HCT116 (cell line): ENCODE measurements around the gene NSMCE1. TPM values are rescaled to one million over a fixed set of nuclear protein-coding genes. Genes with fewer than 3 reads are reported as not detected.

Experiments
- ATAC-seq: fragments of 200-7000 bp; cut with Tn5 transposase; 2 replicates; pipeline ENCODE4 v1.9.1; 2020; ENCODE audit warnings: mild to moderate bottlenecking, moderate library complexity
- BruUV-seq: library from RNA; stranded (reverse); fragments of 400-500 nt; replicated peaks from 2 replicates; lab custom pipeline; 2021; lab: Mats Ljungman, UMichigan
- CTCF ChIA-PET: fragments of 300-600 bp; sonication (Branson Sonifier 250); formaldehyde crosslinking; loops from one replicate; lab custom pipeline; 2021; ENCODE audit warnings: antibody characterized with exemption; lab: Charles Lee
- POLR2A ChIA-PET: fragments of 300-600, 350-600 bp; sonication (Branson Sonifier 250); formaldehyde crosslinking; loops from one replicate; lab custom pipeline; 2021; ENCODE audit warnings: antibody characterized with exemption; lab: Charles Lee
- RAD21 ChIA-PET, 2 experiments: fragments of 300-600 bp; sonication (Branson Sonifier 250); formaldehyde crosslinking; loops; one replicate each; lab custom pipeline; 2023; ENCODE audit warnings: low total read pairs in 2 of 2; ENCODE audit not compliant: uncharacterized antibody in 2 of 2, unreplicated experiment in 2 of 2, low non-redundant PET in 1 of 2; lab: Charles Lee
- DNase-seq: peaks from one replicate; pipeline ENCODE4 v3.0.0-alpha.2; 2010; ENCODE audit warnings: low read depth, low spot score
- H2AFZ ChIP-seq: fragments of 200-600 bp; shearing (Covaris generic), sonication (generic); 2 replicates; pipeline ENCODE4 v1.6.1; 2017; ENCODE audit warnings: low read depth, mixed run types, mixed read lengths, antibody characterized with exemption, low read length; ENCODE audit not compliant: poor library complexity, severe bottlenecking
- H3K27ac ChIP-seq: 2 replicates; pipeline ENCODE4 v1.5.1; 2012; ENCODE audit warnings: low read depth, low read length
- H3K27me3 ChIP-seq: fragments of 200-600 bp; sonication (generic); 2 replicates; pipeline ENCODE4 v1.6.1; 2016; ENCODE audit warnings: mixed run types, low read length, mixed read lengths; ENCODE audit not compliant: insufficient read depth
- H3K36me3 ChIP-seq, 2 experiments: fragments of 200-500 bp in 1 of 2; fragments of 200-600 bp in 1 of 2; sonication (Bioruptor generic) in 1 of 2; sonication (generic) in 1 of 2; 2 replicates each; pipeline versions ENCODE4 v1.5.1 to v1.6.1; 2014 to 2016; ENCODE audit warnings: low read length in 2 of 2, inconsistent platforms in 1 of 2, mixed read lengths in 1 of 2, mixed run types in 1 of 2; ENCODE audit not compliant: insufficient read depth in 2 of 2, control insufficient read depth in 1 of 2
- H3K4me1 ChIP-seq, 2 experiments: fragments of 200-600 bp in 1 of 2; sonication (generic) in 1 of 2; 2 replicates each; pipeline versions ENCODE4 v1.5.1 to v1.6.1; 2012 to 2017; ENCODE audit warnings: low read length in 2 of 2, inconsistent platforms in 1 of 2, mild to moderate bottlenecking in 1 of 2, mixed read lengths in 1 of 2, mixed run types in 1 of 2, moderate library complexity in 1 of 2; ENCODE audit not compliant: insufficient read depth in 2 of 2, control insufficient read depth in 1 of 2
- H3K4me2 ChIP-seq: fragments of 200-600 bp; sonication (generic); 2 replicates; pipeline ENCODE4 v1.6.1; 2017; ENCODE audit warnings: mixed run types, low read length, mixed read lengths
- H3K4me3 ChIP-seq, 2 experiments: fragments of 200-600 bp in 1 of 2; sonication (generic) in 1 of 2; replicated peaks in 1 of 2; 2 replicates each; pipeline ENCODE4 v1.5.1; 2011 to 2016; ENCODE audit warnings: low read length in 2 of 2, control low read depth in 1 of 2, low read depth in 1 of 2, mild to moderate bottlenecking in 1 of 2, mixed read lengths in 1 of 2, mixed run types in 1 of 2
- H3K79me2 ChIP-seq: fragments of 200-600 bp; sonication (generic); 2 replicates; pipeline ENCODE4 v1.6.1; 2017; ENCODE audit warnings: mild to moderate bottlenecking, mixed run types, low read length, moderate library complexity, mixed read lengths; ENCODE audit not compliant: insufficient read depth
- H3K9ac ChIP-seq: fragments of 200-600 bp; sonication (generic); 2 replicates; pipeline ENCODE4 v1.6.1; 2016; ENCODE audit warnings: low read length, mixed read lengths
- H3K9me2 ChIP-seq: fragments of 200-600 bp; sonication (generic), shearing (Covaris generic); 2 replicates; pipeline ENCODE4 v1.6.1; 2017; ENCODE audit warnings: mixed run types, mild to moderate bottlenecking, moderate library complexity; ENCODE audit not compliant: insufficient read depth
- H3K9me3 ChIP-seq, 2 experiments: fragments of 200-500 bp in 1 of 2; fragments of 200-600 bp in 1 of 2; sonication (Bioruptor generic) in 1 of 2; sonication (generic) in 1 of 2; 2 replicates each; pipeline ENCODE4 v1.6.1; 2014 to 2017; ENCODE audit warnings: low read length in 2 of 2, mixed read lengths in 2 of 2, inconsistent platforms in 1 of 2, low read depth in 1 of 2, mild to moderate bottlenecking in 1 of 2, mixed run types in 1 of 2, moderate library complexity in 1 of 2; ENCODE audit not compliant: control insufficient read depth in 1 of 2, insufficient read depth in 1 of 2
- H4K20me1 ChIP-seq: fragments of 200-600 bp; sonication (generic), shearing (Covaris generic); 2 replicates; pipeline ENCODE4 v1.6.1; 2017; ENCODE audit warnings: mixed run types, mild to moderate bottlenecking, moderate library complexity; ENCODE audit not compliant: insufficient read depth
- ATF3 ChIP-seq: IDR thresholded peaks from 2 replicates; pipeline ENCODE4 v1.6.1; 2012
- CBX3 ChIP-seq: IDR thresholded peaks from 2 replicates; pipeline ENCODE4 v1.6.1; 2012; ENCODE audit warnings: low read depth
- CTCF ChIP-seq, 3 experiments: fragments of 200-600 bp in 1 of 3; sonication (generic) in 1 of 3; IDR thresholded peaks in 2 of 3; conservative IDR thresholded peaks in 1 of 3; 2 replicates each; pipeline ENCODE4 v1.5.1; 2012 to 2017; ENCODE audit warnings: low read depth in 2 of 3, low read length in 2 of 3, antibody characterized with exemption in 1 of 3, borderline replicate concordance in 1 of 3, control low read depth in 1 of 3, mild to moderate bottlenecking in 1 of 3, mixed read lengths in 1 of 3, mixed run types in 1 of 3, moderate library complexity in 1 of 3; ENCODE audit not compliant: insufficient read depth in 1 of 3
- EGR1 ChIP-seq: IDR thresholded peaks from 2 replicates; pipeline ENCODE4 v1.6.1; 2012; ENCODE audit warnings: low read depth
- ELF1 ChIP-seq: IDR thresholded peaks from 2 replicates; pipeline ENCODE4 v1.6.1; 2012; ENCODE audit warnings: low read depth, borderline replicate concordance
- EZH2 ChIP-seq: fragments of 200-600 bp; sonication (generic); IDR thresholded peaks from 2 replicates; pipeline ENCODE4 v1.6.1; 2017; ENCODE audit warnings: antibody characterized with exemption, mixed run types
- FOSL1 ChIP-seq: IDR thresholded peaks from 2 replicates; pipeline ENCODE4 v1.6.1; 2012; ENCODE audit warnings: low read depth
- MAX ChIP-seq: IDR thresholded peaks from 2 replicates; pipeline ENCODE4 v1.6.1; 2012
- POLR2A ChIP-seq: IDR thresholded peaks from 2 replicates; pipeline ENCODE4 v1.7.0; 2011; ENCODE audit warnings: borderline replicate concordance; ENCODE audit not compliant: insufficient read depth, insufficient read length; ENCODE audit errors: extremely low read depth
- POLR2AphosphoS5 ChIP-seq: IDR thresholded peaks from 2 replicates; pipeline ENCODE4 v1.6.1; 2011; ENCODE audit warnings: mild to moderate bottlenecking, low read depth, low read length, moderate library complexity
- RAD21 ChIP-seq: IDR thresholded peaks from 2 replicates; pipeline ENCODE4 v1.6.1; 2012; ENCODE audit warnings: low read depth, mild to moderate bottlenecking
- REST ChIP-seq: IDR thresholded peaks from 2 replicates; pipeline ENCODE4 v1.6.1; 2012; ENCODE audit warnings: low read depth
- SIN3A ChIP-seq: IDR thresholded peaks from 2 replicates; pipeline ENCODE4 v1.6.1; 2012; ENCODE audit warnings: low read depth
- SP1 ChIP-seq: IDR thresholded peaks from 2 replicates; pipeline ENCODE4 v1.6.1; 2012; ENCODE audit warnings: low read depth
- SRF ChIP-seq: IDR thresholded peaks from 2 replicates; pipeline ENCODE4 v1.6.1; 2012; ENCODE audit warnings: low read depth
- TCF7L2 ChIP-seq: IDR thresholded peaks from 2 replicates; pipeline ENCODE4 v1.7.0; 2011; ENCODE audit warnings: borderline replicate concordance, inconsistent platforms; ENCODE audit not compliant: insufficient read depth, insufficient read length; ENCODE audit errors: extremely low read depth
- YY1 ChIP-seq: IDR thresholded peaks from 2 replicates; pipeline ENCODE4 v1.6.1; 2011; ENCODE audit warnings: low read length, low read depth, moderate library complexity, mild to moderate bottlenecking; ENCODE audit not compliant: insufficient replicate concordance; ENCODE audit errors: extremely low read depth
- ZBTB33 ChIP-seq: IDR thresholded peaks from 2 replicates; pipeline ENCODE4 v1.6.1; 2011; ENCODE audit warnings: mild to moderate bottlenecking, low read length, moderate library complexity; ENCODE audit not compliant: insufficient replicate concordance; ENCODE audit errors: extremely low read depth
- ZNF274 ChIP-seq: fragments of 200-500 bp; sonication (Bioruptor generic); IDR thresholded peaks from 2 replicates; pipeline ENCODE4 v1.6.1; 2014; ENCODE audit warnings: mild to moderate bottlenecking, low read depth, low read length, inconsistent platforms
- intact Hi-C: fragments of 100-400 bp; cut with micrococcal nuclease; formaldehyde crosslinking; loops from 2 replicates; pipeline ENCODE4 v1.10.0; 2022
- total RNA-seq: library from RNA; stranded (reverse); gene quantifications from one replicate; pipeline ENCODE4 v1.2.1, GENCODE V29; 2021; ENCODE audit not compliant: unreplicated experiment

NSMCE1 gene
- total RNA-seq, 1 experiment from 2014 or later, result 85.6 TPM

GRCh38 chr16:27284865-27285675 is 16.5 kb upstream of the NSMCE1 start:
- TF ChIP-seq ZNF274 (no peak), REST (no peak), ATF3 (no peak), CBX3 (no peak), TCF7L2 (no peak), EZH2 (no peak), ELF1 (no peak), POLR2A (no peak), POLR2AphosphoS5 (no peak), FOSL1 (no peak), EGR1 (no peak), YY1 (no peak), SP1 (no peak), ZBTB33 (no peak), SIN3A (no peak), MAX (no peak), SRF (no peak), CTCF (IDR thresholded peaks at IDR 0.05 in 2 of 3, conservative IDR thresholded peaks at IDR 0.05 in 1 of 3; ENCODE audit: borderline replicate concordance in 1 of 3, insufficient read depth in 1 of 3, low read depth in 2 of 3, low read length in 2 of 3) (no peak), RAD21 (no peak)
- BruUV-seq, result no TSS peak

More at GRCh38 chr16:27284865-27285675, 16.5 kb upstream of the NSMCE1 start:
- ChIA-PET CTCF (no interaction called here), POLR2A (no interaction called here), RAD21 (no interaction called here)
- no peaks in the 10 kb centered on the region for H4K20me1 ChIP-seq
- no peak overlapping the region for H2AFZ ChIP-seq
- no peak overlapping the region for H3K9ac ChIP-seq
- H3K4me1 ChIP-seq, result peaks cover 9 to 18% of the 10 kb centered on the region in 2 experiments; a peak in 3 of 4 replicates
- no peaks in the 10 kb centered on the region for H3K36me3 ChIP-seq
- H3K9me3 ChIP-seq, result no peaks in the 10 kb centered on the region
- no peaks in the 10 kb centered on the region for H3K9me2 ChIP-seq
- ATAC-seq, result no peak
- no peaks in the 10 kb centered on the region for H3K79me2 ChIP-seq
- no peak overlapping the region for H3K4me3 ChIP-seq
- H3K4me2 ChIP-seq, result no peak overlapping the region
- intact Hi-C loops, result no loop called here
- DNase-seq, result no peak
- no peaks in the 10 kb centered on the region for H3K27me3 ChIP-seq
- no peak overlapping the region for H3K27ac ChIP-seq
